NB4 (cell line): ENCODE results near the gene EDARADD.
"Not testable (repeated sequence)": the region's sequence is repeated elsewhere in the genome, so short reads cannot be mapped to it uniquely, and the experiment has no call there.

Source experiments
- DNase-seq: peaks from one replicate; pipeline ENCODE4 v3.0.0; 2010; ENCODE audit warnings: low read depth
- H3K4me3 ChIP-seq: one replicate; pipeline ENCODE4 v1.5.1; 2011; ENCODE audit warnings: mild to moderate bottlenecking, low read depth, low read length, moderate library complexity
- CTCF ChIP-seq: IDR thresholded peaks from one replicate; pipeline ENCODE4 v1.5.1; 2012; ENCODE audit warnings: low read depth, low read length
- MAX ChIP-seq: IDR thresholded peaks from 2 replicates; pipeline ENCODE4 v1.6.1; 2011; ENCODE audit warnings: low read depth, low read length
- MYC ChIP-seq: IDR thresholded peaks from 2 replicates; pipeline ENCODE4 v1.6.1; 2011; ENCODE audit warnings: low read depth, low read length
- POLR2A ChIP-seq: IDR thresholded peaks from 2 replicates; pipeline ENCODE4 v1.6.1; 2011; ENCODE audit warnings: mild to moderate bottlenecking; ENCODE audit not compliant: insufficient read length; ENCODE audit errors: extremely low read depth

The EDARADD gene

GRCh38 chr1:236393681-236394481 is at the start of gene EDARADD:
TSS of gene EDARADD (plus strand) at chr1:236394286. CDS start at chr1:236394445, 159 bp downstream.
- peak within 1 kb of the TSS; percentile 40 for H3K4me3 ChIP-seq
- DNase-seq, result peak; percentile 52
- TF ChIP-seq MAX, result no peak
- TF ChIP-seq MYC, result no peak
- TF ChIP-seq POLR2A, result no peak
- TF ChIP-seq CTCF, result no peak

- peak; percentile 39 for DNase-seq
- TF ChIP-seq MAX (no peak), CTCF (peak; percentile 24)
- H3K4me3 ChIP-seq, result no peak overlapping the region
These were observed 48.4 kb upstream of the EDARADD start for GRCh38 chr1:236345728-236346127.

DNA sequence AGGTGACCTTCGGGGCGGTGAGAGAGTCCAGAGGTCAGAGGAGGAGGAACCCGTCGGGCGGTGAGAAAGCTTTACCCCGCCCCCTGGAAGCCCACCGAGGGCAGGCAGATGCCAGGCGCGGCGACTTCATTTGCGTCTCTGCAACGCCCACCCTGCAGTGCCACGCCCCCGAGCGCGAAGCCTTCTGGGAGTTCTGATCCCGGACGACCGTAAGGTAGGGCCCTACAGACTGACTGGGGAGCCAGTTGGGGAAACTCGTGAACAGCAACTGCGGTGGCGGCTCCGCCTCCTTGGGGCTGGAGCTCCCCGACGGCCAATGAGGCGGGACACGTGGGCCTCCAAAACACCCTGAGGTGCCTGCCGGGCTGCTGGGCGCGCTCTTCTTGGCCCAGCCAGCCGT is 46.0 kb upstream of the EDARADD start:
- no peak for DNase-seq
- no peak for TF ChIP-seq CTCF
- no peak for TF ChIP-seq MYC
- TF ChIP-seq MAX, result no peak
- no peak for TF ChIP-seq POLR2A
- no peak overlapping the region for H3K4me3 ChIP-seq

GRCh38 chr1:236350308-236350707 is 43.8 kb upstream of the EDARADD start:
- TF ChIP-seq CTCF, result no peak
- TF ChIP-seq MYC, result no peak
- no peak for TF ChIP-seq MAX
- TF ChIP-seq POLR2A, result no peak
- DNase-seq, result no peak
- H3K4me3 ChIP-seq, result no peak overlapping the region

DNA sequence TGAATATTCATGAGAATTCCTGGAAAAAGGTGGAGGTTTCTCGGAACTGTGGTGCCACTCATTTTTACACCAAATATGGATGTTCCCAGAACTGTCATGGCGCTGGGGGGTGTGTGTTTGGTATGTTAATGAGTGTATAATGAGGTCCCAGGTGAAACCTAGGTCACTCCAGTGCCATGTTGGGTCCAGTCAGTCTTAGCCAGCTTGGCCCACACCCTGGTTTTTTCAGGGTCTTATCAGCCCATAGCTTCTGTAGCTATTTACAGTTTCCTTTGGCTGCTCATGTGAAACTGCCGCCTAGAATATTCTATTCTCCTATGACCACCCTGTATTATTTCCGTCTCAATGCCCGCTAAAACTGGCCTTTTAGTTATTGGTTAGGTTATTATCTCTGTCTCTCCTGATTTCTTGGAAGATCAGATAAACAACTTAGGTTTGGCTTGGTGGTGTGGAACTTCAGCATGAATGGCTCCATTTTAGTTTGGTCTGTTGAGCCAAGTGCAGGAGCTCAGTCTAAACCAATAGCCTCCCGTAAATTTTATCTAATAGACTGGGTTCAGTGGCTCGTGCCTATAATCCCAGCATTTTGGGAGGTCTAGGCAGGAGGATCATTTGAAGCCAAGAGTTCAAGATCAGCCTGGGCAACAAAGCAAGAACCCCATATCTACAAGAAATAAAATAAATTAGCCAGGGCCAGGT is 42.1 kb upstream of the EDARADD start:
- no peak overlapping the region for H3K4me3 ChIP-seq
- no peak for DNase-seq
- TF ChIP-seq POLR2A (no peak), MYC (no peak), CTCF (no peak), MAX (no peak)

- DNase-seq, H3K4me3 ChIP-seq: not testable (repeated sequence)
These were observed 41.3 kb upstream of the EDARADD start for GRCh38 chr1:236352747-236353146.
